ENCODE measurements around the gene CIROP.

- TF ChIP-seq PAX5 (IDR thresholded peaks at IDR 0.05; ENCODE audit: insufficient read depth, low read length, severe bottlenecking), result no peak
- no peak for TF ChIP-seq POLR2A (IDR thresholded peaks at IDR 0.05; ENCODE audit: low read depth, low read length)
- no peak for TF ChIP-seq TAF1 (IDR thresholded peaks at IDR 0.05; ENCODE audit: low read depth, low read length)
- TF ChIP-seq POLR2AphosphoS5 (IDR thresholded peaks at IDR 0.05; ENCODE audit: low read depth, low read length), result no peak
These were observed 24.4 kb upstream of the CIROP start for GRCh38 chr14:23128969-23129758.
